ENCODE measurements around the gene ABCG1.
A peak's percentile ranks its signal among the peaks of the same experiment; 100 is the strongest.

Gene ABCG1

DNA sequence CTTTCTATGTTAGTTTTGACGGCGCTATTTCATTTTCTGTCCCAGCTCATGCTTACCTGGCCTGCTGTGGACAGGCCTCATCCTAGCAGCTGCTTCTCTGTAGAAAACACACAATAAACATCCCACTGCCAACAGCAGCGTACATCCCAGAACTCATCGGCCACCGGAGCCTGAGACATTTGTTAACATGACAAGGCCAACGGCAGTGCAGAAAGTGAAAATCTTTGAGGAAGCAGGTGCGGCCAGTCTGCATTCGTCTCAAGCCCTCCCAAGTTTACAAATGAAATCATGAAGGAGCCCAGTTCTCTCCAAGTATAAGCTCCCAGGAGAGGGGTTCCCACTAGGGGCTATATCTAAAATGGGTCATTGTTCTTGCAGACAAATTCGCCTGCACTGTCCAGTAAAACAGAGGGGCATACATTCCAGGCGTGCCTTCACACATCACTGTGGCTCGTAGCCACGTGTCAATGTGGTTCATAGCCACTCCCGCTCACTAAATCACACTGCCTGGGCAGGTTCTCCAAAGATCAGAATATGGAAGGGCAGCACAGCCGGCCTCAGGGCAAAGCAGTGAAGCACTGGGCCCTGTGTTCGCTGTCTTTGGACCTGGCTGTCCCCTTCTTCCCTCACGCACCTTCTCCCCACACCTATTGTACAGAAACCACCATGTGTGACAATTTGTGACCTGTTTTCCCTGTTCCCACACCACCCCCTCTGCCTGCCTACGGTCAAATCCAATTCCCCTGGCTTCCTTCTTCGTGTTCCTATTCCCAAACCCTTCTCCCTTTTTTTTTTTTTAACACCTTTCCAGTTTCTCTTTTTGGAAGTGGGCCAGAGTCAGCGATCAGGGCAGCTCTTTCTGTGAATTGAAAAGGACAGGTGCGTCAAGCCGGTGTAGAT is 27.0 kb upstream of the ABCG1 start:
- FAIRE-seq: no peak

DNA sequence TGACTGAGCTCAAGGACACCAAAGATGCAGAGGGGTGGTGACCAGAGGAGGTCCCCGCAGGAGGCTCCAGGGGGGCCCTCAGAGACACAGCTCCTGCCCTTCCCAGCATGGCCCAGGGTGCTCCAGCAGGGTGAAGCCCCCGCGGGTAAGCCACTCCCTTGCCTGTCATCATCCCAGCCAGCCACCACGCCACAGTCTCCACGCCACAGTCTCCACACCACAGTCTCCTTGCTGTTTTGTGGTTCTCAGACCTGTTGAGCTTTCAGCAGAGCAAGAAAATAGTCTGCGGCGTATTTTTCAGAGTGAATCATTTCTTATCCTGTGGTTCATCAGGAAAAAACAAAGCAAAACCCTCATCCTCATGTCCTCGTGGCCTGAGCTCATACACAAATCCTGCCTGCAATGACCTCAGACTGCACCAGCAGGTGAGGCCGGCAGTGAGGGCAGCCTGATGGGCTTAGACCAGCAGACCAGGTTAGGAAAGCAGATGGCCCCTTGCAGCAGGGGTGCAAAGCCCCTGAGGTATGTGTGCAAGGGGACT is 25.7 kb upstream of the ABCG1 start:
- FAIRE-seq: no peak

DNA sequence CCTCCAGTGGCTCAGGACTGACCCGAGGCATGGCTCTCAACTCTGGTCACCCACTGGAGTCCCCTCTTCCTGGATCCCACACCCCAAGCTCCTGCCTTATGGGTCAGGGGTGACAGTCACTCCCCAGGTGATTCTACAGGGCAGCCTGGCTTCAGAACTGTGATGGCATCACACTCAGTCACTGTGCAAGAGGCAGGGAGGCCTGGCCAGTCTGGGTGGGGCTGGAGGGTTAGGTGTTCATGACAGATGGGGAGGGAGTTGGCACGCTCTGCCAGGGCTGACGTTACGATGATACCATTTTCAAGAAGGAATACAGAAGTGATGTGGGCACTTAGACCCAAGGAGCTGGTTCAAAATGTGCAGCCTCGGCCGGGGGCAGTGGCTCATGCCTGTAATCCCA is 25.2 kb upstream of the ABCG1 start:
- no peak for FAIRE-seq

DNA sequence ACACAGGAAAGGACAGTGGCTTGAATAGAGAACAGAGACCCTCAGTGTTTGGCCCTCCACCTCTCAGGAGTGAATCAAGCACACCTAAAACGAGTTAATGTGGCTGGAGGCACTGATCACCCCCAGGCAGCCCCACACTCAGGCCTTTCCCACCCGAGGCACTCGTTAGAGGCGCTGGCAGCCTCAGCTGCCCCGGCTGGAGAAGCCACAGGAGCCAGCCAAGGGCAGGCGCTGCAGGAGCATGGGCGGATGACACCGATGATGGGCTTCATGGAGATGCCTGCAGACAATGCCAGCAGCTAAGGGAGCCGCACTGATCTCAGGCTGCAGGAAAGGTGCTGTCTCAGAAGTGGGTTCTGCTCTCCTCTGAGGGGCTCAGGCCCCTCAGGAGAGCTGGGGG is 24.1 kb upstream of the ABCG1 start:
- FAIRE-seq: no peak

DNA sequence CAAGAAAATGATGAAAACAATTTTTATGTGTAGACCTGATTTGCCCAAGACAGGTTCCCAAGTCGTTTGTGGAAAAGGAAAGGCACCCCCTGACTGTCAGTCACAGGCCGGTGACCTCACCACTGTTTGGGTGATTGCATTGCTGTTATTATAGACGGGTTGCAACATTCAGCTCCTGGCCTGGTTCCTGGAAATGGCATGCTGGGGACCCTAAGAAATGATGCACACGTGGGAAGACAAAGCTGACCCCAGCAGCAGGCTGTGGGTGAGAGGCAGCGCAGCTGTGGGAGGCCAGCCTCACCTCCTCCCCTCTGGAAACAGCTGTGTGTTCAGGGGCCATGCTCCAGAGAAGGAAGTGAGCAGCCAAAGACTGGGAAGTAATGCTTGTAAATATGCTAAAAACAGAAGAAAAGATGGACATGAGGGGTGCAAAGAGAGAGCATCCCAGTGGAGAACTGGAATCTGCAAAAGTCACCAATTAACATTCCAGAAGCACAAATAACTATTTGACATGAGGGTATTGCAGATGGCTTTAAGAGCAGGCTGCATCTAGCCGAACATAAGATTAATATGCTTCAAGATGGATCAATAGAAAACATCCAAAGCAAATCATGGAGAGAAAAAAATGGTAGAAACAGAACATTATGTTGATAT is 23.4 kb upstream of the ABCG1 start:
- no peak for FAIRE-seq

DNA sequence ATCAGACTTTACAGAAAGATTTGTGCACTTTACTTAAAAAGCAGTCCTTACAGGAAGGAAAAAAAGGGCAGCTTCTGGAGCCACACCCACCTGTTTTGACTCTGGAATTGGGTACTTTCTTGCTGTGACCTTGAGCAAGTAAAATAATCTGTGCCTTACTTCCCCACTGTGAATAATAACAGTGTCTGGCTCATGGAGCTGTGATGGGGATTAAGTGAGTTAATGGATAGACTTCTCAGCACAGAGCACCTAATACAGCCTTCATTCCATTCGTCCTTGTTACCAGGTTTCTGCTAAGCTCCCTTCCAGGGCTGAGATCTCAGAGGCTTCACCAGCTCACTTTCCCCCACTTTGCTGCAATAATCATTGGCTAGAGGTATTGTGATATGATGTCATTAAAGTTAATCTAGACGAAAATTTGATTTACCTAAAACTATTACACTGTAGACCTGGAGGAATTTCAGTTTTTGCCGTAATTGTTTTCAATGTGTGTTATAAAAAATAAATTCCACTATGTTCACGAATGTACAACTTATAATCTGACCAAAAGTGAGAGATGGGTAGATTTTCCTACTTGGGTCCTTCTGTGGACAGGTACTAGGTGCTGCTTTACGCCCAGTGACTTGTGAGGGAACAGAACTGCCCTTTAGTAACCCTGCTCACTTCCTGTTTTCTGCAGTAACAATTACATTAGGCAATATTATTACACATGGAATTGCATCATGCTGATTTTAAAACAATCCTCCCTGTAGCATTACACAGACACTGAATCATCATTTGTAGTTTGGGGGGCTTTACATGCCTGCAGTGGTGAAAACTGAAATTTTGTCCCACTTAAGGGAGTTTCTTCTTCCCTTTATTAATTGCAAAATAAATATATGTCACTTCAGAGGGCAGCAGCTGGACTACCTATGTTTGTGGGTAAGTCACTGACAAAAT is 19.7 kb upstream of the ABCG1 start:
- FAIRE-seq: no peak

DNA sequence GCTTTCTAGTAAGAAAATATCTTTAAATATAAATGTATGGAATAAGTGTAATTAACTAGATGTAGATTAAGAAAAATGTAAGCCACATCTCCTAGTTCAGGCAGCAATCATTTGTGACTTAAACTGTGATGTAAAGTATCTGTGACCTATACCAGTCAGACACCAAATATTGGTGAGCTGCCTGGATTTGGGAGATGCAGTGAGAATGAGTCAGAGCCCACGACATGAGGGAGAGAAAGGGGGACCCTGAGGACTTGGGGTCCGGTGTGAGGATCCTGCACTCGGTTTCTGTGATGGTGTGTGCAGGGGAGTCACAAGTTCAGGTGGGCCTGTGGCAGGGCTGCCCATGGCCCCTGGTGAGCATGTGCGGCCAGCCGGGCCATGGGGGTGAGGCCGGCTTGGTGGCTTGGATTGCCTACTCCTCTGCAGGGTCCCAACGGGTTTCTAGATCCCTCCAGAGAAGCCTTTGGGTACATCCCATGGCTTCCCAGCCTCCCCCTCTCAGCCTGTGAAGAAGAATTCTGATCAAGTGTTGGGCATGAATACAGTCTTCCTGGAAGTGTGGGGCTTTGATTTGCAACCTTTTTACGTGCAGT is 19.0 kb upstream of the ABCG1 start:
- peak; percentile 78 for FAIRE-seq

DNA sequence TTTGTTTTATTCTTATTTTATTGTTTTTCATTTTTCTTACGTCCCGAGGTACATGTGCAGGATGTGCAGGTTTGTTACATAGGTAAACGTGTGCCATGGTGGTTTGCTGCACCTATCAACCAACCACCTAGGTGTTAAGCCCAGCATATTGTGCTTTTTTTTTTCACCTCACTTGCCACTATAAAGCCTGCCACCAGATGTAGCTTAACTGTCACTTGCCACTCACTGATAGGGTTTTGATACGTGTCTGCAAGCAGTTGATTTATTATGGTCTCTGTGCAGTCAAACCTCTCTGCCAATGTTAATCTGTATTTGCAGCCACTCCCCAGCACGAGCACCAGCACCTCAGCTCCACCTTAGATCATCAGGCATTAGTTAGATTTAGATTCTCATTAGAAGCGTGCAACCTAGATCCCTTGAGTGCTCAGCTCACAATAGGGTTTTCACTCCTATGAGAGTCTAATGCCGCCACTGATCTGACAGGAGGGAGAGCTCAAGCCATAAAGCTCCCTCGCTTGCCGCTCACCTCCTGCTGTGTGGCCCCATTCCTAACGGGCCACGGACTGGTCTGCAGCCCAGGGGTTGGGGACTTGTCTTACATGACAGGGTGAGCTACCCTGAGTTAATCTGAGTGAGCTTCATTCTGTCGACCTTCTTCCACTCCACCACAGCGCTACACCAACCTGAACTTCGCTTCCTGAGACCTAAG is 17.9 kb upstream of the ABCG1 start:
- no peak for FAIRE-seq

DNA sequence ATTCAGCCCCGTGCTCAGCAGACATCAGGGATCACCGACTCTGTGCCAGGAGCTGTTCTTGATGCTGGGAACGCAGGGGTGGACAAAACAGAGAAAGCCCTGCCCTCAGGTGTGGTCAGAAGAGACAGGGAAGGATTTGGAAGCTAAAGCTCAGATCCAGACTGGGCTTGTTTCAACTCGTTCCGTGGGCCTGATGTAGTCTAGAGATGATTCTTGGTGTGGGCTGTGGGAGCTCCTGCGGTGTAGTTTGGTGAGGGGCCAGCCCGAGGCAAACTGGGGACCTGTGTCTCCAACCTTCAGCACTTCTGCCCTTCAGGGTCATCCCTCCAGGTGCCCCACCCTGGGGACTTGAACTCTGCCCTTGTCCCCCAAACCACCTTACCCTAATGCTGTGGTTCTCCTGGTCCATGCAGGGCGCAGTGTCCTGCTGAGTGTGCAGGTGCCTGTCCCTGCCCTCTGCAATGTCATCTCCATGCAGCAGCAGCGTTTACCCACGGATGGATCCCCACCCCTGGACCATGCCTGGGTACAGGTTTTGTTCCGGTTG is 17.3 kb upstream of the ABCG1 start:
- FAIRE-seq: no peak

DNA sequence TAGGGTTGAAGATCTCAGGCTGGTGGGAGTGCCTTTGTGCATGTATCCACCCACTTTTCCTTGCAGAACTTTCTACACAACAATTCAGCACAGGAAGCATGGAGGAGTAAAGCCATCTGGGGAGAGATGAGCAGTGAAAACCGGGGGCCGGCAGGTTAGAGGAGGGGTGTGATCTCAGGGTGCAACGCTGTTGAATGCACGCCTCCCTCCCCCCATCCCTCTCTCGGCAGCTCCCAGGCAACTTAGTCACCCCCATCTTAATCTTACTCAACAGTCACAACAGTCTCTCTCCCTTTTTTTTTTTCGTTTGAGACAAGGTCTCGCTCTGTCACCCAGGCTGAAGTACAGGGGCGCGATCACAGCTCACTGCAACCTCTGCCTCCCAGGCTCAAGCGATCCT is 16.6 kb upstream of the ABCG1 start:
- no peak for FAIRE-seq

DNA sequence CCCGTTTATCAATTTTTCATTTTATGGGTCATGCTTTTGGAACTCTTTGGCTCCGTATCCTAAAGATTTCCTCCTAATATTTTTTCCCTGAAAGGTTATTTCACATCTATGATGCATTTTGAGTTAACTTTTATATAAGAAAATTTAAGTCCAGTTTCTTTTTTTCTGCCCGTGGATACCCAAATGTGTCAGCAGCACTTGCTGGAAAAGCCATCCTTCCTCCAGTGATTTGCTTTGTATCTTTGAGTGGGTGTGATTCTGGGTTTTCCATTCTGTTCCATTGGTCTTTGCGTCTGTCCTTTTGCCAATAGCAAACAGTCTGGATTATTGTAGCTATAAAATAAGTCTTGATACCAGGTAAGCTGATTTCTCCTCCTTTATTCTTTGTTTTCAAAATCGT is 15.6 kb upstream of the ABCG1 start:
- no peak for FAIRE-seq

DNA sequence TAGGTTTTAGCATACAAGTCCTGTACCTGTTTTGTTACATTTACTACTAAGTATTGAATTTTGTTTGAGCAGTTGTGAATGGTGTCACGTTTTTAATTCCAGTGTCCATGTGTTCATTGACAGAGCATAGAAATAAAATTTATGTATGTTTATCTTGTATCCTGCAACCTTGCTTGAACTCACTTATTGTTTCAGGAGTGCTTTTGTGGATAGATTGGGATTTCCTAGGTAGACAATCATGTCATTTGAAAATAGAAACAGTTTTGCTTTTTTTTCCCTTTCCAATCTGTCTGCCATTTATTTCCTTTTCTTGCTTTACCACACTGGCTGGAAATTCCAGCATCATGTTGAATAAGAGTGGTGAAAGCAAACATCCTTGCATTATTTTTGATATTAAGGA is 15.0 kb upstream of the ABCG1 start:
- no peak for FAIRE-seq

DNA sequence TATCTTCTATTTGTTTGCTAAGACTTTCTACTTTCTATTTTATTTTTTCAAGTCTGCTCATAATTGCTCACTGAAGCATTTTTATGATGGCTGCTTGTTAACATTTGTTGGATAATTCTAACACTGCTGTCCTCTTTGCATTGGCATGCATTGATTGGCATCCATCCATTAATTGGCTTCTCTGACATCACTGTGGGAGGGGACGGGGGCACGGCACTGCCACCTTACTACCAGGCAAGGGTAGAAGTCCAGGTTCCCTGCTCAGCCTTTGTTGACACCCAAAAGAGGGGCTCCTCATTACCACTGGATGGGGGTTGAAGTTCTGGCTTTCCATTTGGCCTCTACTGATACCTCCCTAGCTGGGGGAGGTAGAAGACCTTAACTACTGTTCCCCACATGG is 11.5 kb upstream of the ABCG1 start:
- FAIRE-seq: no peak

DNA sequence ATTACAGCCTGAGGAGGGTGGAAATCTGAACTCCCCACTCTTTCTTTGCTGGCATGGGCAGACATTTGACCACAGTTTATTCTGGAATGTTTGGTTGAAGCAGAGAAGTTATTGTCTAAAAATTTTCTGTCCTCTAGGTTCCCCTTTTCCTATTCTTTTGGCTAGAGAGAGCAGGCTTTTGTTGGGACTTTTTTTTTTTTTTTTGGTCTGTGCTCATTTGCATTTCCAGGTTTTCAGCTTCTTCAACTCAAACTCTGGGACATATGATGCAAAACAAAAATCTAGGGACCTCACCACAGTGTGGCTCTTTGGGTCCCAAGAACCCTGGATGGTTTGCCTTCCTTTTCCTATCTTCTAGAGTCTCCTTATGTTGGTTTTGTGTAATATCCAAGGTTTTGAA is 10.9 kb upstream of the ABCG1 start:
- no peak for FAIRE-seq

DNA sequence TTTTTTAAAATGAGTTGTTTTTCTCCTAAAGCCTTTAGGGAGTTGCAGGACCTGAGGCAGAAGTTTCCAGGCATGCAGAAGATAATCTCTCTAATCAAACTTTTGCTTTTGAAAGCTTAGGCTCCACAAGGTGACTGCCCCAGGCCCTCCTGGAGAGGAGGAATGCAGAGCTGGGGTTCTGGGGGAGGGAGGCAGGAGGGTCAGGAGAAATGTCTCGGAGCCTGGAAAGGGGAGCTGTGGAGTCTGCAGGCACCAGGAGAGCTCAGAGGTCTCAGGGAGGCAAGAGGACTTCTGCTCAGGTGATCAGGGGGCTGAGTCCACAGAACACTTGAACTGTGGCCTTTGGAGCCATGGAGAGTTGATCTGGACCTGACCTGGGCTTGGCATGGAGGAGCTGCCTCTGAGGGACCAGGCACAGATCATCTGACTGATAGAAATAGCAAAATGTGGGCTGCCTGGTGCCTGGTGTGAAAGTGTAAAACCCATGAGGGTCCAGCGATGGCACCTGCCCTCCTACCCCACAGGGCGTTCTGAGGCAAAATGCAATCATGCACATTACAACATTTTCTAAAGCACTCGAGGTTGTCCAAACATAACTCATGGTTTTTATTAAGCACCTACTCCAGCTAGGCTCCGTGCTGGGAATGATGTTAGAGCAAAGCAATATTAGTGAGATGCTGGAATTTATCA is 10.0 kb upstream of the ABCG1 start:
- no peak for FAIRE-seq

DNA sequence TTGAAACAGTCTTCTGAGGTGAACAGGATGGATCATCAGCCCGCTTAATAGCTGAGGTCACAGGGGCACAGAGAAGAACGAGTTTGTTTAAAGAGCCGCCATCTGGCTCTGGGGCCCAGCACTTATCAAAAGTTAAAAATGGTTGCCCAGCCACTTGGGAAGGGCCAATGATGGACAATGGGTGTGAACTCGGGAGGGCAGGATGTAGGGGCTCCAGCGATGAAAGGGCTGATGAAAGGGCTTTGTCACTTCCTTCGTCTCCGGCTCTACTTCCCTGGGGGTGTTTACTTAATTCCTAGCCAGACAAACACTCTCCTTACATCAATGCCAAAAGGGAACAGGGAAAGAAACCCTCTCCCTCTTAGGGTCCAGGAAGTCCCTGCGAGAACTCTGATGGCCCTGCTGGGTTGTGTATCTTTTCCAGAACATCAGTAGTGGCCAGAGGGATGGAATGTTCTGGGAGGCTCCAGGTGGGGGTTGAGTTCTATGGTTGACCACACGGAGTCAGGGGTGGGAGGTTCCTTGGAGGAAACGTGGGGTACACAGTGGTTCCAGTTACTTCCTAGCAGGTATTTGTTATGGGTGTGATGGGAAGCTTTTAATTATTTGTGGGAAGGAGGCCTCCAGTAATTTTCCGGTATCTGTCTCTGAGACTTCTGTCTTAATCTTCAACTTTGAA is 9.0 kb upstream of the ABCG1 start:
- FAIRE-seq: no peak

DNA sequence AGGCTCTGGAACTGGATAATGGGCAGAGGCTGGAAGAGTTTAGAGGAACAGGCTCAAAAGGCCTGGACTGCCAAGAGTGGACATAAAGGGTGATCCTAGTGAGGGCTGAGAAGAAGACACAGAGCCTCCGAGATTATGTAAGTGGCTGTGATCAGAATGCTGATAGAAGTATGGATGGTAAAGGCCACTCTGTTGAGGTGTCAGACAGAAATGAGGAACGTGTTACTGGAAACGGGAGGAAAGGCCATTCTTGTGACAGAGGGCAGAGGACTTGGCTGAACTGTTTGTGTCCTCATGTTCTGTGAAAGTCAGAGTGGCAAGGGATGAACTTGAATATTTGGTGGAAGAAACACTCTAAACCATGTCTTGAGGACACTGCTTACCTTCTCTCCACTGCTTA is 6.7 kb upstream of the ABCG1 start:
- no peak for FAIRE-seq

DNA sequence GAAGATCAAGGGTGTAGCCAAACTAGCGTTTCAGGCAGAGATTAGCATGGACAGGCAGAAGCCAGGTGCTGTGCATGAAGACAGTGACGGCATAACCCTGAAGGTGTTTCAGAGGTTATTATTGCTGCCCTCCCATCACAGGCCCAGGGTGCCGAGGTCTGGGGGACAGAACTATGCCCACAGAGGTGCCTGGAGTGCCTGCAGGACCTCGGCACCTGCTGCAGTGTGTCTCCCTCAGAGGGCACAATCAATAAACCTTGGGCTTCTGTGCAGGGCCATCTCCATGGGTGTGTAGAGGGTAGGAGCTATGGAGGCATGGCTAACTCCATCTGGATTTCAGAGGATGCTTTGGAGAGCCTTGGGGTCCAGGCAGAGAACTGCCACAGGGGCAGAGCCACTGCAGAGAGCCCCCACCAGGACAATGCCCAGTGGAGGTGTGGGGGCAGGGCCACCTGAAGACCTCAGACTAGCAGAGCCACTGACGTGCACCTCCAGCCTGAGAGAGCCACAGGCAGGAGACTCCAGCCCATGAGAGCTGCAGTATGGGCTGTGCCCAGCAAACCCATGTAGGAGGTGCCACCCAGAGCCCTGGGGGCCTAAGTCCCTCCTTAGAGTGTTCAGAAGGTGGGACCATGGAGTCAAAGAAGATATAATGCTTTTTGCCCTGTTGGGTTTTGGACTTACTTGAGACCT is 5.7 kb upstream of the ABCG1 start:
- FAIRE-seq: no peak

DNA sequence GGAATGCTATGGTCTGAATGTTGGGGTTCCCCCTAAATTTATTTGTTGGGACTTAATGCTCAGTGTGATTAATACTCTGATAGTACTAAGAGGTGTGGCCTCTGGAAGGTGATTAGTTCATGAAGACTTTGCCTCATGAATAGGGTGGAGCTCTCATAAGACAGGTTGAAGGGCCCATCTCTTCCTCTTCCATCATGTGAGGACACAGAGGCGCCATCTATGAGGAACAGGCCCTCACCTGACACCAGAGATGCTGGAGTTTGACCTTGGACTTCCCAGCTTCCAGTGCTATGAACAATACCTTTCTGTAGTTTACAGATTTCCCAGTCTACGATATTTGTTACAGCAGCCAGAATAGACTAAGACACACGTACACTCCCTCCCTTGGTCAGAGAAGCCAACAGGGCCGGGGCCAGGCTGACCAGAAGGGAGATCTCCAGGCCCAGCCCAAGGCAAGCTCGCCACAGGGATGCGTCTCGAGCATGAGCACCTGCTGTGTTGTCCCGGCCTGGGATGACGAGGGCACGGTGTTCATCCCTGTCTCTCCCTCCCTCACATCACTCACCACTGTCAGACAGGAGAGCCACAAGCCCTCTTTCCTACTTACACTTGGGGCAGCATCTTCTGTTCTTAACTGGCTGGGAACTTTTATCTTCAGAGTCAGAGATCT is 4.7 kb upstream of the ABCG1 start:
- no peak for FAIRE-seq
